ENCODE results near the gene RNASE3.
"Not testable (repeated sequence)": the region's sequence is repeated elsewhere in the genome, so short reads cannot be mapped to it uniquely, and the experiment has no call there.

The RNASE3 gene

GRCh38 chr14:20891126-20891825 is at the start of gene RNASE3:
Gene RNASE3 (plus strand): TSS chr14:20891385. CDS start chr14:20891687, 302 bp downstream.
- not testable (repeated sequence) for DNase-seq (ENCODE audit: low read depth, low spot score)

- DNase-seq (ENCODE audit: low read depth, low spot score) = no peak
Observed at GRCh38 chr14:20846560-20846959, 44.6 kb upstream of the RNASE3 start.

- DNase-seq (ENCODE audit: low read depth, low spot score) = no peak
Observed at GRCh38 chr14:20848316-20848954, 42.8 kb upstream of the RNASE3 start.

GRCh38 chr14:20848955-20849570 is 42.1 kb upstream of the RNASE3 start:
- no peak for DNase-seq (ENCODE audit: low read depth, low spot score)

GRCh38 chr14:20853042-20853441 is 38.1 kb upstream of the RNASE3 start:
- DNase-seq (ENCODE audit: low read depth, low spot score) = no peak

- peak; percentile 27 for DNase-seq (ENCODE audit: low read depth, low spot score)
Observed at GRCh38 chr14:20855652-20856291, 35.4 kb upstream of the RNASE3 start.

GRCh38 chr14:20857207-20857606 is 34.0 kb upstream of the RNASE3 start:
- DNase-seq (ENCODE audit: low read depth, low spot score) = no peak

GRCh38 chr14:20857630-20858261 is 33.4 kb upstream of the RNASE3 start:
- DNase-seq (ENCODE audit: low read depth, low spot score) = no peak

- no peak for DNase-seq (ENCODE audit: low read depth, low spot score)
Observed at GRCh38 chr14:20866194-20866593, 25.0 kb upstream of the RNASE3 start.

GRCh38 chr14:20866963-20867362 is 24.2 kb upstream of the RNASE3 start:
- no peak for DNase-seq (ENCODE audit: low read depth, low spot score)

- no peak for DNase-seq (ENCODE audit: low read depth, low spot score)
Observed at GRCh38 chr14:20873370-20874177, 17.6 kb upstream of the RNASE3 start.

GRCh38 chr14:20877016-20877415 is 14.2 kb upstream of the RNASE3 start:
- DNase-seq (ENCODE audit: low read depth, low spot score) = no peak

- no peak for DNase-seq (ENCODE audit: low read depth, low spot score)
Observed at GRCh38 chr14:20878695-20879094, 12.5 kb upstream of the RNASE3 start.

GRCh38 chr14:20881229-20881628 is 10.0 kb upstream of the RNASE3 start:
- not testable (repeated sequence) for DNase-seq (ENCODE audit: low read depth, low spot score)

GRCh38 chr14:20882787-20883186 is 8.4 kb upstream of the RNASE3 start:
- not testable (repeated sequence) for DNase-seq (ENCODE audit: low read depth, low spot score)

- not testable (repeated sequence) for DNase-seq (ENCODE audit: low read depth, low spot score)
Observed at GRCh38 chr14:20888411-20888810, 2.8 kb upstream of the RNASE3 start.

GRCh38 chr14:20895322-20895721 is 4.1 kb downstream of the RNASE3 start:
- not testable (repeated sequence) for DNase-seq (ENCODE audit: low read depth, low spot score)

- no peak for DNase-seq (ENCODE audit: low read depth, low spot score)
Observed at GRCh38 chr14:20904393-20905029, 13.3 kb downstream of the RNASE3 start.

GRCh38 chr14:20905676-20906075 is 14.5 kb downstream of the RNASE3 start:
- no peak for DNase-seq (ENCODE audit: low read depth, low spot score)

GRCh38 chr14:20907214-20907613 is 16.0 kb downstream of the RNASE3 start:
- no peak for DNase-seq (ENCODE audit: low read depth, low spot score)

All from brain pericyte (primary cell).